Skin of body (tissue), 2 donors: ENCODE data around the gene DMBT1. TPM values are rescaled to one million over a fixed set of nuclear protein-coding genes. Genes with fewer than 3 reads are reported as not detected.
A peak's percentile ranks its signal among the peaks of the same experiment; 100 is the strongest.

Source experiments
- DNase-seq: peaks from one replicate; lab custom pipeline; 2025; lab: John Stamatoyannopoulos, UW
- total RNA-seq: library from RNA; depleted of rRNA; stranded (reverse); fragments of >200 nt; gene quantifications from one replicate; pipeline ENCODE4 v1.2.3, GENCODE V29; 2014

The DMBT1 gene
- total RNA-seq, 1 donor from 2014 or later: 0.10 TPM

- DNase-seq: no peak
These were observed 12.0 kb upstream of the DMBT1 start for GRCh38 chr10:122548407-122549085.

- DNase-seq: no peak
These were observed 10.9 kb upstream of the DMBT1 start for GRCh38 chr10:122549636-122550035.

- no peak for DNase-seq
These were observed 10.1 kb upstream of the DMBT1 start for GRCh38 chr10:122550427-122550826.

DNA sequence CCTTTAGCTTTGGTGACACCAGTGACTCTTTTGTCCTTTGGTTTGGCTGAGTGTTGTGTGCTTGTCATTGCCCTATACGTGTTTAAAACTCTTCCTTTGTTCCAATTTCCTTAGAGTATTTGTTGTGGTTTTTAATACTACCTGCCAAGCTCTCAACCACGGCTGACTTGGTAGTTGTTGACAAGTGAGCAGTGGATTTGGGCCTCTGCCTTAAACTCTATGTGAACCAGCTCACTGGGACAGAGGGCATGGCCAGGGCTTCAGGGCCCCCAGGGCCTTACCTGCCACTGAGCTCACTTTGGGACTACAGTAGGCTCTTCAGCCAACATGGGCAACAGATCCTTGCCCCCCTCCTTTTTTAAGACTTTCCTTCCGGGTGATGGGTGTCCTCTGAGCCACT lies 9.6 kb upstream of the DMBT1 start:
- DNase-seq: no peak

DNA sequence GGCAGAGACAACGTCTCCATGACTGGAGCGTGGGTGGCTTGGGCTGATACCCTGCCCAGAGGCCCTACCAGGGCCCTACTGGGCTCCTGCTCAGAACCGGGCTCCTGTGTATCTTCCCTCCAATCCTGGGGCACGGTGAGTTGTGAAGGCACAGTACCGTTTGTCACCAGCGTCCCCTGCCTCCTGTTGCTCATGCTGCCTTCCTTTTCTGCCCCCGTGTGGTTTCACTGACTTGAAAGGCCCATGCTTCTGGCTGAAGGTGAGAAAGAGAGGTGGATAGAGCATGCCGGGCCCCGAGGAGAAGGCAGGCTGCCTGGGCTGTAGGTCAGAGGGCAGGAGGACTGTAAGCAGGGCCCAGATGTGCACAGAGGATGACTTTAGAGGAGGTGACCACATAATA lies 9.1 kb upstream of the DMBT1 start:
- DNase-seq: no peak

DNA sequence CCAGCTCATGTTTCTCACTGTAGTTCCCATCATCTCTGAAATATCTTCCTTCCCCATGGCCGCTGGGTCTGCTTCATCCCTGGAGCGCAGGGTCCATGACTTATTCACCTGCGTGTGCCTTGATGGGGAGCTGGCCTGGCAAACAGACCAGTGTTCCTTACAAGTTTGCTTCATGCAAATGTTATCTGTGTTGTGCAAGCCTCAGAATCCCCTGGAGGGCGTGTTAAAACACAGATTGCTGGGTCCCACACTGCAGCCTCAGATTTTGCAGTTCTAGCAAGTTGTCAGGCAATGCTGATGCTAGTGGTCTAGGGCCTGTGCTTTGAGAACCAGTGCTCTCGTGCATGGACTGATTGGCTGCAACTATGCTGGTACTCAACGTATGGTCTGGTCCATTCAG lies 7.2 kb upstream of the DMBT1 start:
- no peak for DNase-seq

GRCh38 chr10:122554131-122555036 lies 6.2 kb upstream of the DMBT1 start:
- no peak for DNase-seq

GRCh38 chr10:122555442-122555841 lies 5.1 kb upstream of the DMBT1 start:
- DNase-seq: no peak

- DNase-seq: no peak
These were observed 3.0 kb upstream of the DMBT1 start for GRCh38 chr10:122557516-122557915.

DNA sequence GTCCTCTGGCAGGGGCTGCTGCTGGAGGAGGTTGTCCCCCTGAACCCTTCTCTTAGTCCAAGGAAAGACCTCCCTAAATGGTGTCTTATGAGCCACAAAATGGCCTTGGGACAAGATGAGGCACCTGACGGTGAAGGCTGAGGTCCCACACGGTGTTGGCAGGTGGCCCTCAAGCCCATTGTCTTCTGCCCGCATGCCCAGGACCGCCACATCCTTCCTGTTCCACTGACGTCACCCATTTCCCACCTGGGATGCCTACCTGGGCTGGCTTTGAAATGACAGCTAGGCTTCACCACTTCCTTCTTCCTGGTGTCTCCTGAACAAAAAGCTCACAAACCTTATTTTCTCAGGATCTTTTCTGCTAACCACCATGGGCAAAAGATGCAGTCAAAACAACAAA lies 2.1 kb upstream of the DMBT1 start:
- DNase-seq: no peak

GRCh38 chr10:122559228-122559627 lies 1.3 kb upstream of the DMBT1 start:
- DNase-seq: no peak

DNA sequence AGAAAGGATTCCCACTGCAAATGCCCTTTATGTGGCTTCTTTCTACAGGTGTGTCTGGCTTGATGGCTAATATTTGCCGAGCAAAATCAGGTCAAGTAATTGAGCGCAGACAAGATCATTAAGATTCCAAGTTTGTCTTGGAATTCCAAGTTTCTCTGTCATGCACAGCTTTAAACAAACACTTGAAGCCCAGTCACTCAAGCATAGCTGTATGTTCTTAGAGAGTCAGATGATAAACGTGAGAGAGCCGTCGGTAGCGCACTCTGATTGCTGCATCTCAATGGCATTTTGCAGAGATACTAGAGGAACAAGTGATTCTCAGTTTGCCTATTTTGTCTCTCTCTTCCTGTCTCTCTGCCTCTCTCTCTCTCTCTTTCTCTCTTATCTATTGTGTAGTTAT lies 658 bp downstream of the DMBT1 start:
- no peak for DNase-seq

- DNase-seq: no peak
These were observed 1.2 kb downstream of the DMBT1 start for GRCh38 chr10:122561792-122562191.

GRCh38 chr10:122564980-122565379 lies 4.4 kb downstream of the DMBT1 start:
- DNase-seq: no peak

- peak; percentile 88 for DNase-seq
These were observed 5.2 kb downstream of the DMBT1 start for GRCh38 chr10:122565766-122566206.

GRCh38 chr10:122566632-122567031 lies 6.1 kb downstream of the DMBT1 start:
- no peak for DNase-seq

- DNase-seq: no peak
These were observed 6.6 kb downstream of the DMBT1 start for GRCh38 chr10:122567056-122567660.

- no peak for DNase-seq
These were observed 8.0 kb downstream of the DMBT1 start for GRCh38 chr10:122568551-122568950.

- no peak for DNase-seq
These were observed 10.4 kb downstream of the DMBT1 start for GRCh38 chr10:122570920-122571319.

DNA sequence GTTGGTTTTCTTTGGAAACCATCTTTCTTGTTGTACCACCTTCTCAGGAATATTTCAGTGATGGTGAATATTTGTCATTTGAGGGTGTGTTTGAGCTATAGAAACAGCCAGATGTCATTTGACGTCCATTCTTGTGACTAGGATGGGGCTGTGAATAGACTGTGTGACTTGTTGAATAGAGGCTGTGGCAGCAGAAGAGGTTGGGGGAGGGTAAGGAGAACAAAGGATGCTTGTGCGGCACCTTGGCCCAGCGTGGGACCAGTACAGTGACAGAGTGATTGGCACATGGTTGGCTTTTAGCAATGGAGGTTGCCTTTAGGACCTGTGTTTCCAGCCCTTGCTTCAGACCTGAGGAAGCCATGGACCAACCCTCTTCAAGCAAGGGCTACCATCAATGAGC lies 11.3 kb downstream of the DMBT1 start:
- no peak for DNase-seq

DNA sequence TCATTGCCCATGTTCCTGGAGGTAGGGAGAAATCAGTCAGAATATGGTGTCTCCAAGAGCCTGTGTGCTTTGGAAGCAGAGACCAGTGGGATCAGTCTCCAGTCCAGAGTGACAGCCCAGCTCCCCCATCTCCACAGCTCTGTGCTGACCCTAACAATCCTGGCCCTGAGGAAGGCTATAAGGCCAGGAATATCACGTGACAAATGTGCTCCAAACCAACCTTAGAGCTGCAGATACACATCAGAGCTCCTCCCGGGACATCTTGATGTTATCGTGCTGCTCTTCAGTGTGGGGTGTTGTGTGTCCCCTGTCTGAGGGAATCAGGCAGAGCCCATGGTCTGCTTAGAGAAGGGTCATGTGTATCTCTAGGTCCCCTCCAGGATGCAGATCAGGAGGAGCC lies 15.2 kb downstream of the DMBT1 start:
- no peak for DNase-seq

GRCh38 chr10:122576291-122576690 lies 15.7 kb downstream of the DMBT1 start:
- DNase-seq: no peak
